CD4-positive, alpha-beta T cell treated with Interleukin-6 at 100 ng/mL for 8 hours (primary cell): ENCODE data around the gene SLC7A8.
"Not testable (repeated sequence)": the region's sequence is repeated elsewhere in the genome, so short reads cannot be mapped to it uniquely, and the experiment has no call there.

Experiments
- DNase-seq: peaks from one replicate; pipeline ENCODE4 v3.0.0-alpha.2; 2020; ENCODE audit warnings: mixed read lengths, low spot score

The SLC7A8 gene

DNA sequence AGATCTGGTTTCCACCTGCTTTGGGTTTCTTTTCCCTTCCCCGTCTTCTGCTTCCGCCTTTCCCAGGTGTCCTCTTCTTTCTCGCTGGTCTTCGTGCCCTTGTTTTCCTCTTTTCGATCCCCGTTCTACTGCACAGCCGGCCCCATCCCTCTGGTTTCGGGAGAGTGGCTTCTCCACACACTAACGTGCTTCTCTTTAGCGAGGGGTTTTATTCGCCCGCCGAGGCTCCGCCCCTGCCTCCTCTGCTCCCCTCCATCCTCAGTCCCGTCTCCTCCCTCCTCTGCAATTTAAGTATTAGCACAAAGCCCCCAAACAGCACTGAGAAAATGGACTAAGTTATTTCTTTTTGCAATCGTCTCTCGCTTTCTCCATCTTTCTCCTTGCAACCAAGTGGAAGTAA is at the start of gene SLC7A8:
TSS of gene SLC7A8 (minus strand) at position 182 of the 400 bp plus-strand sequence. CDS start 746 bp downstream, outside the sequence.
- DNase-seq, result peak; percentile 14

DNA sequence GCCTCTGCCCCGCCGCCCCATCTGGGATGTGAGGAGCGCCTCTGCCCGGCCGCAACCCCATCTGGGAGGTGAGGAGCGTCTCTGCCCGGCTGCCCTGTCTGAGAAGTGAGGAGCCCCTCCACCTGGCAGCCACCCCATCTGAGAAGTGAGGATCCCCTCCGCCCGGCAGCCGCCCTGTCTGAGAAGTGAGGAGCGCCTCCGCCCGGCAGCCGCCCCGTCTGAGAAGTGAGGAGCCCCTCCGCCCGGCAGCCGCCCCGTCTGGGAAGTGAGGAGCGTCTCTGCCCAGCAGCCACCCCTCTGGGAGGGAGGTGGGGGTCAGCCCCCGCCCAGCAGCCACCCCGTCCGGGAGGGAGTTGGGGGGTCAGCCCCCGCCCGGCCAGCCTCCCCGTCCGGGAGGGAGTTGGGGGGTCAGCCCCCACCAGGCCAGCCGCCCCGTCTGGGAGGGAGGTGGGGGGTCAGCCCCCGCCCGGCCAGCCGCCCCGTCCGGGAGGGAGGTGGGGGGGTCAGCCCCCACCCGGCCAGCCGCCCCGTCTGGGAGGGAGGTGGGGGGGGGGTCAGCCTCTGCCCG is 48.9 kb upstream of the SLC7A8 start:
- DNase-seq, result not testable (repeated sequence)

DNA sequence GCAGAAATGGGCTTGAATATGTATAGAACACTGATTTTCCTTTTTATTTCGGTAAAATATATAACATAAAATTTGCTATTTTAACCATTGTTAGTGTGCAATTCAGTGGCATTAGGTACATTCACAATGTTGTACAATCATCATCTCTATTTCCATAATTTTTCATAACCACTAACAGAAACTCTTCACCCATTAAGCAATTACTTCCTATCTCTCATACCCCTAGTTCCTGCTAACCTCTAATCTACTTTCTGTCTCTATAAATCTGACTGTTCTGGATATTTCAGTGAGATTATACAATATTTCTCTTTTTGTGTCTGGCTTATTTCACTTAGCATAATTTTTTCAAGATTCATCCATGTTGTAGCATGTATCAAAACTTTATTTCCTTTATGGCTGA is 45.4 kb upstream of the SLC7A8 start:
- no peak for DNase-seq

DNA sequence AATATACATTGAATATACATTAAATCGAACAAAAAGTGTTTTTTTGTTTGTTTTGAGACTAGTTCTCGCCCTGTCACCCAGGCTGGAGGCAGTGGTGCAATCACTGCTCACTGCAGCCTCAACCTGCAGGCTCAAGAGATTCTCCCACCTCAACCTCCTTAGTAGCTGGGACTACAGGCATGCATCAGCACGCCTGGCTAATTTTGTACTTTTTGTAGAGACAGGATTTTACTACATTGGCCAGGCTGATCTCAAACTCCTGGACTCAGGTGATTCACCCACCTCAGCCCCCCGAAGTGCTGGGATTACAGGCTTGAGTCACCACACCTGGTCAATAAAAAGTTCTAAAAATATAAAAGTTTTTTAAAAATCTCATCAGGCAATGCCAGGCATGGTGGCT is 44.1 kb upstream of the SLC7A8 start:
- DNase-seq, result no peak

DNA sequence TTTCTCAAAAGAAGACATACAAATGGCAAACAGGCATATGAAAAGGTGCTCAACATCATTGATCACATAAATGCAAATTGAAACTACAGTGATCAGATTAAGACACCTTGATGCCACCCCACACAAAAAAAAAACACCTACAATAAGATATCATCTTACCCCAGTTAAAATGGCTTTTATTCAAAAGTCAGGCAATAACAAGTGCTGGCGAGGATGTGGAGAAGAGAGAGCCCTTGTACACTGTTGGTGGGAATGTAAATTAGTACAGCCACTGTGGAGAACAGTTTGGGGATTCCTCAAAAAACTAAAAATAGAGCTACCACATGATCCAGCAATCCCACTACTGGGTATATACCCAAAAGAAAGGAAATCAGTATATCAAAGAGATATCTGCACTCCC is 41.5 kb upstream of the SLC7A8 start:
- not testable (repeated sequence) for DNase-seq

DNA sequence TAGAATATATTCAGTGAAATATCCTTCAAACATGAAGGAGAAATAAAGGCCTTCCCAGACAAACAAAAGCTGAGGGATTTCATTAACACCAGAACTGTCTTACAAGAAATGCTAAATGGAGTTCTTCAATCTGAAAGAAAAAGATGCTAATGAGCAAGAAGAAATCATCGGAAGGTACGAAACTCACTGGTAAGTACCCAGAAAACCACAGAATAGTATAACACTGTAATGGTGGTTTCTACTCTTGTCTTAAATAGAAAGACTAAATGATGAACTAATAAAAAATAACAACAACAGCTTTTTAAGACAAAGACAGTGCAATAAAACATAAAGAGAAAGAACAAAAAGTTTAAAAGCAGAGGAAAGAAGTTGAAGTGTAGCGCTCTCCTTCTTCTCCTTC is 35.6 kb upstream of the SLC7A8 start:
- no peak for DNase-seq

DNA sequence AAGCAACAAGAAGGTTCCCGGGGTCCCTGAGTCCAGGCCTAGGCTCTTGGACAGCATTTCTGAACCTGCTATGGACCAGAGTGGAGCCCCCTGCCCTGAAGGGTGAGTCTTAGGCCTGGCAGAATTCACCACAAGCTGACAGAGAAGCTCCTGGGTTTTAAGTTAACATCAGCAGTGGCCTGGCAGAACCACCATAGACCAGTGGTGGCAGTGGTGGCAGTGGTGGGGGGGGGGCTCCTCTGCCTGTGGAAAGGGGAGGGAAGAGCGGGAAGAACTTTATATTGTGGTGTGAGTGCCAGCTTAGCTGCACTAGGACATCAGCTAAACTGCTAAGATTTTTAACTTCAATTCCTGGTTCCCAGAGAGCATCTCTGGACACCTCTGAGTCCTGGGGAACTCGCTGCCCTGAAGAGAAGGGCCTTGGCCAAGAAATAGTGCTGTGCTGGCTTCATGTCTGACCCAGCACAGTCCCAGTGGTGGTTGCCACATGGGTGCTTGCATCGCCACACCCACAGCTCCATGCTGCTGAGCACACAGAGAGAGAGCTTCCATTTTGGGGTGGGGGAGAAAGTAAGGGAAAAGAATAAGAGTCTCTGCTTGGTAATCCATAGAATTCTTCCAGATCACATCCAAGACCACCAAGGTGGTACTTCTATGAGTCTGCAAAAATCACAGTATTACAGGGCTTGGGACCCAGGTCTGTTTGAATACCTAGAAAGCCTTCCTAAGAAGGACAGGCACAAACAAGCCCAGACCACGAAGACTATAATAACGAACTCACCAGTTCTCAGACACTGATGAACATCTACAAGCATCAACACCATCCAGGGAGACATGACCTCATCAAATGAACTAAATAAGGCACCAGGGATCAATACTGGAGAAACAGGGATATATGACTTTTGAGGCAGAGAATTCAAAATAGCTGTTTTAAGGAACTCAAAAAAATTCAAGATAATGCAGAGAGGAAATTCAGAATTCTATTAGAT is 33.9 kb upstream of the SLC7A8 start:
- DNase-seq, result no peak

DNA sequence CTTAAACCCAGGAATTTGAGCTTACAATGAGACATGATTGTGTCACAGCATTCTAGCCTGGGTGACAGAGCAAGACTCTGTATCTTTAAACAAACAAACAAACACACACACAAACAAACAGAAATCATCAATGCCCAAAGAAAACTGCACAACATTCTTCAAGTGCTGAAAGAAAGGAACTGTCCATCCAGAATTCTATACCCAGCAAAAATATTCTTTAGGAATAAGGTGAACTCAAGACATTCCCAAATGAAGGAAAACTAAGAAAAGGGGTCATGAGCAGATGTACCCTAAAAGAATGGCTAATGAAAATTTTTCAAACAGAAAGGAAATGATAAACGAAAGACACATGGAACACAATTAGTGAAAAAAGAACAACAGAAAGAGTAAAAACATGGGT is 32.0 kb upstream of the SLC7A8 start:
- no peak for DNase-seq

DNA sequence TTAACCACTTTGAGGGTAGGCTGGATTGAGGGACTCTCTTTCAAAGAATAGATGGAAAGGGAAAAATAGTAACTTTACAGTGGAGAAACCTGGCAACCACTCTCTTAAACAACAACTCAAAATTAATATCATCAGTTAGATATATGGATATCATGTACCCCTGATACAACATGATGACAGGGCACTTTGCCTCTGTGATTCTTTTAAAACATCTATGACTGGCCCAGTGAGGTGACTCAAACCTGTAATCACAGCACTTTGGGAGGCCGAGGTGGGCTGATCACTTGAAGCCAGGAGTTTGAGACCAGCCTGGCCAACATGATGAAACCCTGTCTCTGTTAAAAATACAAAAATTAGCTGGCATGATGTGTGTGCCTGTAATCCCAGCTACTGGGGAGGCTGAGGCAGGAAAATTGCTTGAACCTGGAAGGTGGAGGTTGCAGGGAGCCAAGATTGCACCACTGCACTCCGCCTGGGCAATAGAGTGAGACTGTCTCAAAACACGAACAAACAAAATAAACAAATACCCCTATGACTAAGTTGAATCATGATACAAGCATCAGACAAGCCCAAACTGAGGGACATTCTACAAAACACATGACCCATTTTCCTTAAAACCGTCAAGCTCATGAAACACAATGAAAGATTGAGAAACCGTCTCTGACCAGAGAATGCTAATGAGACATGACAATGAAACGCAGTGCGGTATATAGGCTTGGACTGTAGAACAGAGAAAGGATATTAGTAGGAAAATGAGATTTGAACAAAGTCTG is 26.4 kb upstream of the SLC7A8 start:
- no peak for DNase-seq

DNA sequence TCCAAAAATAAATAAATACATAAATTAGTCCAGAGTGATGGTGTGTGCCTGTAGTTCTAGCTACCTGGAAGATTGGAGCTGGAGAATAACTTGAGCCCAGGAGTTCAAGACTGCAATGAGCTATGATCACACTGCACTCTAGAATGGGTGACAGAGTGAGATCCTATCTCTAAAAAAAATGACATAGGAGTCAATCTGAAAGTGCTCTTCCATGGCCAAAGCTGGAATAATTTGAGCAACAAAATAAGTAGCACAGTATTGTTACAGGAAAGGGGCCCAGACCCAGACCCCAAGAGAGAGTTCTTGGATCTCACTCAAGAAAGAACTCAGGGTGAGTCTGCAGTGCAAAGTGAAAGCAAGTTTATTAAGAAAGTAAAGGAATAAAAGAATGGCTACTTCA is 24.9 kb upstream of the SLC7A8 start:
- DNase-seq, result no peak

DNA sequence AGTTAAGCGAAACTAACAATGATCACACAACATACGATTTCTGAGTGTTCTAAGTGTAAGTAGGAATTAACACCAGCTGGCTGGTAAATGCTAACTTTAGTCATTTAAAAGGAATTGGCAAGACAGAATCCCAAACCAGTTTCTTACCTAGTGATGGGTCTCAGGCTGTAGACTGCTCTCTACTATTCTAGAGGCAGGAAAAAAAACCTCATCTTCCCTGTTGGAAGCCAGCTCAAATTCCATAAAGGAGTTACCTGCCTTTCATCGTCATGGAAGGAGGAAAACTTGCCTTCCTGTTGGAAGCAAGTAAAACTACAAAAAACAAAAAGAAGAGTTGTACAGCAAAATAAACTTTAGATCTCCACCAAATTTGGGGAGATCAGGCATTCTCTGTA is 23.7 kb upstream of the SLC7A8 start:
- no peak for DNase-seq

DNA sequence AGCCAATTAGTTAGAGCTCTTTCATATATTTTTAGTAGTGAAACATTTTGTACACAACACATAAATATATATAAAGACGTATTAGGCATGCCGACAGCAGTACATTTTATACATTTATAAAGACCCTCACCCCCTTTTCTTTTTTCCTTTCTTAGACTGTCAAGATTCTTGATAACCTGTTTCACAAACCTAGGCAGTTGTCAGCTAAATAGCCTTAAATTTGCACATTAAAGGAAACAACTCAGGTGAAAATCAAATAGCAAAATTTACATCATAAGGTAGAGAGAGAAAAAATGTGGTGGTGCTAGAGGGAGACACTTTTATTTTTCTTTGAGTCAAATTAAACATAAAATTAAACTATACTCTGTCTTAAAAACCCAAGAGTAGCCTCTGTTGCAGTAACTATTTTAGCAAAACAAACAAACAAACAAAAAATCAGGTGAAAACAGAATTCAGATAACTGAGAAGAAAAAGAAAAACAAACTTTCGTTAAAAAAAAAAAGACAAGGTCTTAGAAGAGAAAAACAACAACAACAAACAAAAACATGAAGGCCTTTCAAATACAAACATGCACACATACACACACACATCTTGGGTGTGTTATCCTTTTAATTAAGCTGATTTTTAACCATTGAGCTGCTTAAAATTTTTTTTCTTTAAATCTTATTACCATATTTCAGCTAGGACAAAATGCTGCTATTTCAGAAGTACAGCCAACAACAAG is 23.1 kb upstream of the SLC7A8 start:
- no peak for DNase-seq

DNA sequence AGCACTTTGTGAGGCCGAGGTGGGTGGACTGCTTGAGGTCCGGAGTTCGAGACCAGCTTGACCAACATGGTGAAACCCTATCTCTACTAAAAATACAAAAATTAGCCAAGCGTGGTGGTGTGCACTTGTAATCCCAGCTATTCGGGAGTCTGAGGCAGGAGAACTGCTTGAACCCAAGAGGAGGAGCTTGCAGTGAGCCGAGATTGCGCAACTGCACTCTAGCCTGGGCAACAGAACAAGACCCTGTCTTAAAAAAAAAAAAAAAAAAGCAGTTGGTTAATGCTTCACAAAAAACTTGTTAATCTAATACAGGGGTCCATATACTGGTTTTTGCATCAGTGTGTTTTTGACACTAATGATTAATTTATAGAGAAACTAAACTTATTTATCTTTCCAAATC is 18.5 kb upstream of the SLC7A8 start:
- DNase-seq, result no peak

DNA sequence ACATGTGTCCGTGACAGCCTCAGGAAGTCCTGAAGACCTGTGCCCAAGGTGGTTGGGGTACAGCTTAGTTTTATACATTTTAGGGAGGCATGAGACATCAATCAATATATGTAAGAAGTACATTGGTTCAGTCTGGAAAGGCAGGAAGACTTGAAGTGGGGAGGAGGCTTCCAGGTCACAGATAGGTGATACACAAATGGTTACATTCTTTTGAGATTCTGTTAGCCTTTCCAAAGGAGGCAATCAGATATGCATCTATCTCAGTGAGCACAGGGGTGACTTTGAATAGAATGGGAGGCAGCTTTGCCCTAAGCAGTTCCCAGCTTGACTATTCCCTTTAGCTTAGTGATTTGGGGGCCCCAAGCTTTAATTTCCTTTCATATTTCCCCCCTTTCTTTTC is 15.7 kb upstream of the SLC7A8 start:
- not testable (repeated sequence) for DNase-seq

DNA sequence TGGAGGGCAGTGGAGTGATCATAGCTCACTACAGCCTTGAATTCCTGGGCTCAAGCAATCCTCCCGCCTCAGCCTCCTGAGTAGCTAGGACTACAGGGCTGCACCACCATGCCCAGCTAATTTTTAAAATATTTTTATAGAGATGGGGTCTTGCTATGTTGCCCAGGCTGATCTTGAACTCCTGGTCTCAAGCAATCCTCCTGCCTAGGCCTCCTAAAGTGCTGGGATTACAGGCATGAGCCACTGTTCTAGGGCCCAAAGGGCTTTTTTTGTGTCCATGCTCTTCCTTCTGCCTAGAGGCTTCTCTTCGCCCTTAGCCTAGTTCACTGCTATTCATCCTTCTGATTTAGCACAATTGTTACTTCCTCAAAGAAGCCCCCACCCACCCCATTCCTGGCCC is 13.0 kb upstream of the SLC7A8 start:
- DNase-seq, result not testable (repeated sequence)

DNA sequence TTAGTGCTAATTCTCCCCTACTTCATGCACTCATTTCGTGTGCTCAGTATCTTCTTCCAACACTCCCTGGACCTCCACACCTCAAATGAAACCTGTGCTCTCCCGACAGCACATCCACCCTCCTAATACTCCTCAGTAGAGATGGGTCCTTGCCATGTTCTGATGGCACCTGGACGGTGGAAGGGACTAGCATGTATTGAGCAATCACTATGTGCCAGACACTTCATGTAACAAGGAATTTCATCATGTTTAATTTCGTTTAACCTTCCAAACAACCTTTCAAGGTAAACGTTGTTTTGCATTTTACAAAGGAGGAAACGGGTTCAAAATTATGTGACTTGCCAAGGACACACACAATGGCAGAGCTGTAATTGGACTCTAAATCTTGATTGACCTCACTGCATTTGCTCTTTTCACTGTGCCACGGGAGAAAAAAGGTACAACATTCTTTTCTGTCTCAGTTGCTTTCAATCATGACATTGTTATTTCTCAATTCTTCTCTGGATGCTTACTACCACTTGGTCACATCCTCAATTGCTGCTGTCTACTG is 12.2 kb upstream of the SLC7A8 start:
- DNase-seq, result no peak

DNA sequence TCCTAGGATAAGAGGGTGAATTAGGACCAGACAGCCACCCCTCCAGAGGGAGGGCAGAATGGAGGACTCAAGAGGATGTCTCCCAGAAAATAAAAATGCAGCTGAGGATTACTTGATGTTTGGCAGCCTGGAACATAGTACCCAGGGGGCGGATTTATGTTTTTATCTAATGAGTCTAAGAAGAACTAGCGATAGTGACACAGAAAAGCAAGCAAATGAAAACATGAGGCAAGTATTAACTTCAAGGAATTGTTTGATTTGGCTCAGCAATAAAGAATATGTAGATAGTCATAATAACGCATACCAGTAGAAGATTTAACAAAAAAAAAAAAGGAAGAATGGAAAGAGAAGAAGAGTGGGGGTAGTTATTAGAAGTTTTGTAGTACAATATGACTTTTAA is 10.0 kb upstream of the SLC7A8 start:
- no peak for DNase-seq

DNA sequence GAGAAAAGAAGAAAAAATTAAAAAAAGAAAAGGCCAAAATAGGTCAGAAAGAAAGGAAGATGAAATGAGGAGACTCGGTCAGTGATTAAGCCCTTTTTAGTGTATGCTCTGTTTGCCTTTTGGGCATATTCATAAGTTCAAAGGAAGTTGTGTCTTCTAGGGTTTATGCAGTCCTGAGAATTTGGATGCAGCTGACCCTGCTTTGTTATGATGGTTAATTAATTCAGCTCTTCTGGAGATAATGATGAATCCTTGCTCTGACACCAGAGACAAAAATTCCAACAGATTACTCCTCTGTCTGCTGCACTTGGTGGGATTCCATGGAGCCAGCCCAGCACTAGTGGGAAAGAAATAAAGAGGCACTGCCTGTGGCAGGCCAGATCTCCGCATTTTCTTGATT is 4.5 kb upstream of the SLC7A8 start:
- DNase-seq, result no peak

DNA sequence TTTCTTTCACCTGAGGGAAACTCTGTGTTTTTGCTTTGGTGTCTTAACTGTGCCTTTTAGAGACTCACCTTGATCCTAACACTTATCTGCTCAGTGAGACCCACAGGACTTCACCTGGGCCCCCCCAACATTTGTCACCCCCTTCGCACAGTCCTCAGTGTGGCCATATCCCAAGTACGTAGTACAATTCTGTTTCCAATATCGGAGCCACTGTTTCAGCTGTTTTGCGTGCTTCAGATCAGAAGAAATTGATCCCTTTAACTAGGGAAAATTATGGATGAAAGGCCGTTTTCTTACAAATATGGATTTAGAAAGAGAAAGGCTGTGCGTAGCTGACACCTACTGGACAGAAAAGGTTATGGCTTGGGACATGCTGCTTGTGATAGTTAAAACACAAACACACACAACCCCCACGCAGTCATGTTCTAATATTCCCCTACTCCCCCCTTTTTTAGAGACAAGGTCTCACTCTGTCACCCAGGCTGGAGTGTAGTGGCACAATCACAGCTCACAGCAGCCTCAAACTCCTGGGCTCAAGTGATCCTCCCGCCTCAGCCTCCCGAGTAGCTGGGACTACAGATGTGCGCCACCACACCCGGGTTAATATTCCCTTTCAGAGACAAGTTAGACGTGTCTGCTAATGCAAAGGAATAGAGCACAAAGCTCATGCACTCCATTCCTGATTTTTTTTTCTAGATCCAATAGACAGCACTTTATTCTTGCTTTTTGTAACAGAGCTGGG is 3.6 kb upstream of the SLC7A8 start:
- DNase-seq, result peak; percentile 34

DNA sequence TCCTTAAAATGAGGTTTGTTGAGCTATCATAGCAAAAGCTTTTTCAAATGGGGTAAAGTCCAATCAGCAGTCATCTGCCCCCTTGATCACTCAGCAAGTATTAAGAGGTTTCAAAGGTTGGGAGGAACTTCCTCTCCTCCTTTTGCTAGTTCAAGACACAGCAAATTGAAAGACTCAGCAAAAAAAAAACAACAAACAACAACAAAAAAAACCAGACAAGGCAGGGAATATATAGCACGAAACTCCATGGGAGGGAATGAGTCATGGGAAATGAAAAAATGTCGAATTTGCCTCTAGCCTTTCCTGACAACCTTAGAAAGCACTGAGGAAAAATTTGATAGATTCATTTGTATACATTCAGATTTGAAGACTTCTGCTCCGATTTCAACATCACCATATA is 1.6 kb upstream of the SLC7A8 start:
- no peak for DNase-seq

DNA sequence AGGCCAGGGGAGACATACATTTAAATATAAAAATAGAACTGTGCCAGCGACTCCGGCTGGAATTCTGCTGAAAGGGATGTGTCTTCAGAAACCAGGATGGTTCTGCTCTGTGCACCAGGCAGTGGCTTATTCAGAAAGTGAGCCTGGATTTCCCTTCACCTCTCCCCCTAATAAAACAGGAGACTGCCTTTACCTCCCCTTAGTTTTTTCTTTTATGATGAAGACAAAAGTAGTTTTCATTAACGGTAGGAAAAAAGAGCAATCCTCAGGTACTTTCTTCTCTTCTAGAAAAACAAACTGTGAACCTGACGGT is 346 bp downstream of the SLC7A8 start:
- no peak for DNase-seq
